Peyer's patch (tissue), 4 donors: ENCODE results near the gene ALDH3B1. TPM values are rescaled to one million over a fixed set of nuclear protein-coding genes. Genes with fewer than 3 reads are reported as not detected.

Experiments
- DNase-seq, 3 donors: peaks; one replicate each; pipeline ENCODE4 v3.0.0-alpha.2; 2017 to 2019
- H3K27ac ChIP-seq, 4 donors: fragments of 200-600 bp; sonication (generic); one replicate each; pipeline ENCODE4 v1.5.1; 2016 to 2019
- H3K27me3 ChIP-seq, 2 donors: fragments of 200-600 bp; sonication (generic); one replicate each; pipeline ENCODE4 v1.5.1; 2019
- H3K36me3 ChIP-seq, 3 donors: fragments of 200-600 bp; sonication (generic); one replicate each; pipeline ENCODE4 v1.5.1; 2016 to 2019
- H3K4me1 ChIP-seq, 4 donors: fragments of 200-600 bp; sonication (generic); one replicate each; pipeline ENCODE4 v1.5.1; 2016 to 2019
- H3K4me3 ChIP-seq, 4 donors: fragments of 200-600 bp; sonication (generic); 1 replicate in 3 of 4; 2 replicates in 1 of 4; pipeline ENCODE4 v1.5.1; 2016 to 2019; ENCODE audit warnings: mild to moderate bottlenecking in 1 of 4
- H3K9me3 ChIP-seq, 4 donors: fragments of 200-600 bp; sonication (generic); one replicate each; pipeline ENCODE4 v1.5.1; 2016 to 2019; ENCODE audit warnings: mild to moderate bottlenecking in 1 of 4
- POLR2A ChIP-seq, 2 donors: fragments of 450-650 bp; IDR thresholded peaks; one replicate each; pipeline ENCODE4 v1.5.1; 2017; ENCODE audit warnings: antibody characterized with exemption in 2 of 2, mild to moderate bottlenecking in 2 of 2, moderate library complexity in 2 of 2
- total RNA-seq, 4 donors: library from RNA; depleted of rRNA; stranded (reverse); fragments of >200 nt; gene quantifications; one replicate each; pipeline ENCODE4 v1.1.0, GENCODE V29; 2016
- TF ChIP-seq, protein P1 (sequence below), 6 experiments: fragments of 450-650 bp in 4 of 6; fragments of 200-600 bp in 2 of 6; sonication (generic) in 1 of 6; IDR thresholded peaks; one replicate each; pipeline ENCODE4 v1.5.1; 2017 to 2019; ENCODE audit warnings: antibody characterized with exemption in 6 of 6, mild to moderate bottlenecking in 3 of 6, moderate library complexity in 1 of 6

The ALDH3B1 gene
- total RNA-seq, 4 donors from 2014 or later: 14.9 to 53.5 (median 37.0) TPM

DNA sequence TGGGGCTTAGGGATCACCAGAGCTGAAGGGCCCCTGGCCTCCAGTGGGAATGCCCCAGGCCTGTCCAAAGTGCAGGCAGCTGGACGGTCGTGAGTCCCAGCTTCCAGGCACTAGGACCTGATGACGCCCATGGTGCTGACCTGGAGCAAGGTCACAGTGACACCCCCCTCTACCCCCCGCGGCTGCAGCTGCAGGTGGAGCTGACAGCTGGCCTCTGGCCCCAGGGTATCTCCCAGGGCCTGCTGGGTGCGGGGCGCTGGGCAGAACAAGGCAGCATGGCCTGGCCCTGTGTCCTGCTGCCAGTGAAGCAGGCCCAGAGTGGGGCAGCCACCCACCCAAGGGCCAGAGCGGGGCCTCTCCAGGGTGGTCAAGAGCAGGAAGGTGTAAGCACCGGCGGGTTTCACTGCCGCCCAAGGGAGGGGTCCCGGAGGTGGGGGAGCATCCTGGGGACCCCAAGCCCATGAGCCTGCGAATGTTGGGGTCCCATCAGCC lies 28.1 kb downstream of the ALDH3B1 start:
- TF ChIP-seq, protein P1, sequence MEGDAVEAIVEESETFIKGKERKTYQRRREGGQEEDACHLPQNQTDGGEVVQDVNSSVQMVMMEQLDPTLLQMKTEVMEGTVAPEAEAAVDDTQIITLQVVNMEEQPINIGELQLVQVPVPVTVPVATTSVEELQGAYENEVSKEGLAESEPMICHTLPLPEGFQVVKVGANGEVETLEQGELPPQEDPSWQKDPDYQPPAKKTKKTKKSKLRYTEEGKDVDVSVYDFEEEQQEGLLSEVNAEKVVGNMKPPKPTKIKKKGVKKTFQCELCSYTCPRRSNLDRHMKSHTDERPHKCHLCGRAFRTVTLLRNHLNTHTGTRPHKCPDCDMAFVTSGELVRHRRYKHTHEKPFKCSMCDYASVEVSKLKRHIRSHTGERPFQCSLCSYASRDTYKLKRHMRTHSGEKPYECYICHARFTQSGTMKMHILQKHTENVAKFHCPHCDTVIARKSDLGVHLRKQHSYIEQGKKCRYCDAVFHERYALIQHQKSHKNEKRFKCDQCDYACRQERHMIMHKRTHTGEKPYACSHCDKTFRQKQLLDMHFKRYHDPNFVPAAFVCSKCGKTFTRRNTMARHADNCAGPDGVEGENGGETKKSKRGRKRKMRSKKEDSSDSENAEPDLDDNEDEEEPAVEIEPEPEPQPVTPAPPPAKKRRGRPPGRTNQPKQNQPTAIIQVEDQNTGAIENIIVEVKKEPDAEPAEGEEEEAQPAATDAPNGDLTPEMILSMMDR (IDR thresholded peaks at IDR 0.05): no peak
- TF ChIP-seq POLR2A (IDR thresholded peaks at IDR 0.05): no peak

DNA sequence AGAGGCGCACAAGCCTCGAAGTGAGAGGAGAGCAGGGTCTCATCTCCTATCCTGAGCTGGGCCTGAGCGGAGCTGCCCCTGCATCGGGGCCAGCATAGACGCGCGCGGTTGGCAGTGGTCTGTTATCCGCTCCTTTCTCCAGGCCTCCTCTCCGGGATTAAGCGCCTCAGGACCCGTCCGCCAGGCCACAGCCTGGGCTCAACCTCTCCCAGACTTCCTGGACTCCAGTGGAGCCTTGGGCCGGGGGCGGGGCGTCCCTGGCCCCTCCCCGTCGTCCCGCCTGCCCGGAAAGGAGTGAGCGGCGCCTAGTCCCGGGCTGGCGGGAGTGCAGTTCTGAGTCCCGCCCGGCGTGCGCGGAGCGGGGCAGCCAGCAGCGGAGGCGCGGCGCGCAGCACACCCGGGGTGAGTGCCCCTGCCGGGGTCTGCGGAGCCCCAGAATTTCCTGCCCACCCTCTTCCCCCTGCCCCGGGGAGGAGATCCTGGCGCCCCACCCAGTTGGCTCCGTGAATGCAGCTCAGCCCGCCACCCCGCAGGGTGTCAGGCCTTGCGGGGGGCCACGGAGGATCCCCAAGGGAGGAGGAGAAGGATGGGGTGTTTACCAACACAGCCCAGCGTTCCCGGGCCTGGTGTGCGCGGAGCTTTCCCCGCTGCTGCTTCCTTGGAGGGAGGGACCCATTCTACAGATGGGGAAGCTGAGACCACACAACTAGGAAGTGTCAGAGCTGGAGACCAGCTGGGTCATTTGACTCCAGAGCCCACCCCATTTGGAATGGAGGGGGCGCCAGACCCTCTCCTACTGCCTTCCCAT lies 28.8 kb downstream of the ALDH3B1 start, which contains the start of gene TCIRG1:
TSS of gene TCIRG1 (plus strand) at position 308 of the 808 bp plus-strand sequence. CDS start 2,247 bp downstream, outside the sequence.
- Histone ChIP-seq H3K27ac (peak within 1 kb of the TSS; percentile 86 to 93 (median 90)), H3K9me3 (no peaks in the 10 kb centered on the region), H3K4me1 (peaks cover 5 to 58% (median 24%) of the 10 kb centered on the region in 4 donors), H3K27me3 (no peaks in the 10 kb centered on the region), H3K4me3 (peak within 1 kb of the TSS; percentile 67 to 91 (median 84)), H3K36me3 (peaks cover 0 to 24% (median 0%) of the 10 kb centered on the region in 3 donors)
- TF ChIP-seq POLR2A (IDR thresholded peaks at IDR 0.05): peak; percentile 95 to 98
- TF ChIP-seq, protein P1 (IDR thresholded peaks at IDR 0.05): peak in 4 of 6 experiments; percentile 16 to 42 (median 32)
- peak; percentile 79 to 94 (median 93) for DNase-seq

More for the DNA sequence above, 28.1 kb downstream of the ALDH3B1 start:
- H3K27me3 ChIP-seq: no peaks in the 10 kb centered on the region
- H3K27ac ChIP-seq: peak overlapping the region; percentile 86 to 93 (median 90)
- peaks cover 0 to 24% (median 0%) of the 10 kb centered on the region in 3 donors for H3K36me3 ChIP-seq
- no peak for DNase-seq
- no peaks in the 10 kb centered on the region for H3K9me3 ChIP-seq
- H3K4me1 ChIP-seq: peaks cover 5 to 58% (median 24%) of the 10 kb centered on the region in 4 donors
- peak overlapping the region; percentile 67 to 91 (median 84) for H3K4me3 ChIP-seq

DNA sequence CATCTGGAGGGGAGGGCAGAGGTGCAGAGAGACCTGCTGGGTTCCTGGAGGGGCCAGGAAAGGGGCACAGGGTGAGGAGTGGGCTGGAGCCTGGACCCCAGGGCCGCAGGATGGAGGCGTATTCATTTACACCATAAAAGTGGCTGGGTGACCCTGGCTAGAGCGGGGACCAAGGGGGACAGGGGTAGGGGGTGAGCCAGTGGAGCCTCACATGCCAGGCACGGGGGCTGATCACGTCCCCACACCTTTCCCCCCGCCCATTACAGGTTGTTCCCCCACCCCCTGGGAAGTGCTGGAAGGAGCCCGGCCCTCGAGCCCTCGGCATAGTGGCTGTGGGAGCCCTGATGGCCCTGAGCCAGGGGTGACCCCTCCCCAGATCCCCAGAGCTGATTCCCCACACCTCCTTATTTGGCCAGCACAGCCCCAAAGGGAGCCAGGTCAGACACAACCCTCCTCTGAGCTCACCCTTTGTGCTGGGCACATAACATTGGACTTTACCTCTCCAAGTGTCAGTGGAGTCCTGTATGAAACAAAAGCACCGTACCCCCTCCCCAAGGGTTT lies 29.5 kb downstream of the ALDH3B1 start:
- TF ChIP-seq POLR2A (IDR thresholded peaks at IDR 0.05): no peak
- TF ChIP-seq, protein P1 (IDR thresholded peaks at IDR 0.05): no peak
- Histone ChIP-seq H3K4me3 (peak overlapping the region; percentile 67 to 91 (median 84)), H3K4me1 (peaks cover 5 to 58% (median 24%) of the 10 kb centered on the region in 4 donors), H3K27me3 (no peaks in the 10 kb centered on the region), H3K27ac (peak overlapping the region; percentile 86 to 93 (median 90)), H3K36me3 (peaks cover 0 to 26% (median 0%) of the 10 kb centered on the region in 3 donors), H3K9me3 (no peaks in the 10 kb centered on the region)
- DNase-seq: peak in 1 of 3 donors; percentile 45

DNA sequence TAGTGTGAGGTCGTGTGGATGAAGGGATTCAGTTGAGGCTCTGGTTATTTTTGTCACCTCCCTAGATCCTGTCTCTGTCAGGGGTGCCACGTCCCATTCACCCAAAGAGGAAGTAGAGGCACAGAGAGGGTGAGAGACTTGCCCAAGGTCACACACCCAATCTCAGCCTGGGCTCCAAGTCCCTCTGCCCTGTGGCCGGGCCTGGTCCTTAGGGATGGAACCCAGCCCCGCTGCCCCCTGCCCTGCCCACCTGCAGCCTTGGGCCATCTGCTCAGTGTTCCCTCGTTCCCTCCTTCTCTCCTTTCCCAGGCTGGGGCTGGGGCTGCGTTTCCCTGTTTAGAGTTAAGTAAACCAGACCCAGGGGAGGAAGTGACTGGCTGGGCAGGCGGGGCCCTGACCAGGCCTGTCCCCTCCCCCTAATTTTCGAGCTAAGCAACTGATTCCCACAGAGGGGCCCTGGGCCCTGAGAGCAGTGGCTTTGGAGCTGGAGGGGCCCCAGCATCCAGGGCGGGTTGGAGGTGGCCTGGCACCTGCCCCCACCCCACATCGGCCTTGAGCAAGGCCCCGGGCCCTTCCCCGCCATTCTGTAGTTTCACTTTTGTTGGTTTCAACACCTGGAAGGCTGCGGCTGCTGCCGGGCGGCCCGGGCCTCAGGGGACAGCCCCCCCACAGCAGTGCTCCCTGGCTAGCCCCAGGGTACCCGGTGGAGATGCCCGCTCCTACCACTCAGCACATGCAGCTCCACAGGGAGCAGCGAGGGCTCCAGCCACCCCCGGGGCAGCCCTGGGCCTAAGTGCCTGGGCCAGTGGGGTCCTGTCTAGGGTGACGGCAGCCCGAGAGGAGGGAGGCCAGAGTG lies 30.2 kb downstream of the ALDH3B1 start:
- TF ChIP-seq, protein P1 (IDR thresholded peaks at IDR 0.05): no peak
- TF ChIP-seq POLR2A (IDR thresholded peaks at IDR 0.05): no peak
- peaks cover 0 to 32% (median 0%) of the 10 kb centered on the region in 3 donors for H3K36me3 ChIP-seq
- peak overlapping the region; percentile 67 to 91 (median 84) for H3K4me3 ChIP-seq
- no peaks in the 10 kb centered on the region for H3K9me3 ChIP-seq
- peak overlapping the region; percentile 86 to 93 (median 90) for H3K27ac ChIP-seq
- peaks cover 5 to 58% (median 24%) of the 10 kb centered on the region in 4 donors for H3K4me1 ChIP-seq
- no peaks in the 10 kb centered on the region for H3K27me3 ChIP-seq
- DNase-seq: peak; percentile 71 to 81 (median 75)
